ENCODE measurements around the gene VAV2.

The VAV2 gene

GRCh38 chr9:133805876-133806622 lies 186.1 kb downstream of the VAV2 start:
- Histone ChIP-seq H3K9me2 (replicated peaks; ENCODE audit: insufficient read depth, low read length) (no peaks in the 10 kb centered on the region), H3K4me3 (ENCODE audit: insufficient read depth, low read length, poor library complexity, severe bottlenecking) (no peak overlapping the region), H3K9ac (ENCODE audit: low read length) (no peak overlapping the region), H3K36me3 (ENCODE audit: low read length) (no peaks in the 10 kb centered on the region), H4K20me1 (ENCODE audit: low read depth, low read length) (no peaks in the 10 kb centered on the region), H3K9me3 (ENCODE audit: insufficient read depth, low read length) (no peaks in the 10 kb centered on the region), H3K27ac (ENCODE audit: low read depth, low read length) (no peak overlapping the region), H3K27me3 (ENCODE audit: low read length) (no peaks in the 10 kb centered on the region), H3F3A (ENCODE audit: insufficient read depth) (no peaks in the 10 kb centered on the region), H3K79me2 (ENCODE audit: insufficient read depth, low read length) (no peaks in the 10 kb centered on the region), H3K4me2 (ENCODE audit: low read depth, low read length, poor library complexity, severe bottlenecking) (no peak overlapping the region), H2AFZ (ENCODE audit: low read depth, low read length, severe bottlenecking) (no peak overlapping the region)
- no peak for TF ChIP-seq EZH2phosphoT487 (conservative IDR thresholded peaks at IDR 0.05; ENCODE audit: low read length)
- no peak for TF ChIP-seq CTCF (IDR thresholded peaks at IDR 0.05; ENCODE audit: insufficient read depth, low read length, poor library complexity, severe bottlenecking)

- Histone ChIP-seq H3K9me2 (replicated peaks; ENCODE audit: insufficient read depth, low read length) (no peaks in the 10 kb centered on the region), H4K20me1 (ENCODE audit: low read depth, low read length) (no peaks in the 10 kb centered on the region; the same call in 1 of the 2 replicates), H3K4me3 (ENCODE audit: insufficient read depth, low read length, poor library complexity, severe bottlenecking) (no peak overlapping the region), H3K27ac (ENCODE audit: low read depth, low read length) (no peak overlapping the region), H3K9ac (ENCODE audit: low read length) (no peak overlapping the region), H3K9me3 (ENCODE audit: insufficient read depth, low read length) (no peaks in the 10 kb centered on the region), H3K27me3 (ENCODE audit: low read length) (no peaks in the 10 kb centered on the region), H2AFZ (ENCODE audit: low read depth, low read length, severe bottlenecking) (no peak overlapping the region), H3K4me2 (ENCODE audit: low read depth, low read length, poor library complexity, severe bottlenecking) (no peak overlapping the region), H3K79me2 (ENCODE audit: insufficient read depth, low read length) (no peaks in the 10 kb centered on the region), H3K36me3 (ENCODE audit: low read length) (no peaks in the 10 kb centered on the region), H3F3A (ENCODE audit: insufficient read depth) (no peaks in the 10 kb centered on the region)
- TF ChIP-seq CTCF (IDR thresholded peaks at IDR 0.05; ENCODE audit: insufficient read depth, low read length, poor library complexity, severe bottlenecking) (no peak), EZH2phosphoT487 (conservative IDR thresholded peaks at IDR 0.05; ENCODE audit: low read length) (no peak)
Observed at GRCh38 chr9:133804199-133804598, 187.9 kb downstream of the VAV2 start.

- no peak overlapping the region for H3K4me3 ChIP-seq (ENCODE audit: insufficient read depth, low read length, poor library complexity, severe bottlenecking)
- no peaks in the 10 kb centered on the region; the same call in 1 of the 2 replicates for H4K20me1 ChIP-seq (ENCODE audit: low read depth, low read length)
- no peaks in the 10 kb centered on the region for H3F3A ChIP-seq (ENCODE audit: insufficient read depth)
- no peak overlapping the region for H3K27ac ChIP-seq (ENCODE audit: low read depth, low read length)
- H3K4me2 ChIP-seq (ENCODE audit: low read depth, low read length, poor library complexity, severe bottlenecking): no peak overlapping the region
- no peaks in the 10 kb centered on the region for H3K79me2 ChIP-seq (ENCODE audit: insufficient read depth, low read length)
- TF ChIP-seq EZH2phosphoT487 (conservative IDR thresholded peaks at IDR 0.05; ENCODE audit: low read length) (no peak), CTCF (IDR thresholded peaks at IDR 0.05; ENCODE audit: insufficient read depth, low read length, poor library complexity, severe bottlenecking) (no peak)
- no peaks in the 10 kb centered on the region for H3K27me3 ChIP-seq (ENCODE audit: low read length)
- no peak overlapping the region for H2AFZ ChIP-seq (ENCODE audit: low read depth, low read length, severe bottlenecking)
- no peaks in the 10 kb centered on the region for H3K9me2 ChIP-seq (replicated peaks; ENCODE audit: insufficient read depth, low read length)
- no peak overlapping the region for H3K9ac ChIP-seq (ENCODE audit: low read length)
- H3K9me3 ChIP-seq (ENCODE audit: insufficient read depth, low read length): no peaks in the 10 kb centered on the region
- H3K36me3 ChIP-seq (ENCODE audit: low read length): no peaks in the 10 kb centered on the region
Observed at GRCh38 chr9:133803745-133804144, 188.4 kb downstream of the VAV2 start.
